Midbrain (tissue), 1 donor: ENCODE results near the gene STK35.

Experiments used
- DNase-seq: peaks from one replicate; lab custom pipeline; 2025; lab: John Stamatoyannopoulos, UW

The STK35 gene

DNA sequence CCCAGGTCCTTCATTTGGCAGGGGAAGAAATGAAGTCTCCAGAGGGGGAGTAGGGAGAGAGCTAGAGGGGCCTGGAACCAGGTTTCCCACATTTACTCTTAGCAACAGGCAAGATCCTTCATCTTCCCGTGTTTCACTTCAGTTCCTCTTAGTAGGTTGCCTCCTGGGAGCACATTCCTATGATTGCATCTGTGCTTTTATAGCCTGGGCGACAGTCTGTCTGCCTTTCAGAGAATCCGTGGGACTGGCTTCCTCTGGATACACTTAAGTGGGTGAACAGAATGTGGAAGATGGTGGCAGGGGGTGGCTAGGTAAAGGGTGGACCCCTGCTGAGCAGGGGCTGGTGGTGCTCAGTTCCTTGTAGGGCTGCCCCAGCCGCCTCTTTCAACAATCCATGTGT is 33.4 kb downstream of the STK35 start:
- no peak for DNase-seq

DNA sequence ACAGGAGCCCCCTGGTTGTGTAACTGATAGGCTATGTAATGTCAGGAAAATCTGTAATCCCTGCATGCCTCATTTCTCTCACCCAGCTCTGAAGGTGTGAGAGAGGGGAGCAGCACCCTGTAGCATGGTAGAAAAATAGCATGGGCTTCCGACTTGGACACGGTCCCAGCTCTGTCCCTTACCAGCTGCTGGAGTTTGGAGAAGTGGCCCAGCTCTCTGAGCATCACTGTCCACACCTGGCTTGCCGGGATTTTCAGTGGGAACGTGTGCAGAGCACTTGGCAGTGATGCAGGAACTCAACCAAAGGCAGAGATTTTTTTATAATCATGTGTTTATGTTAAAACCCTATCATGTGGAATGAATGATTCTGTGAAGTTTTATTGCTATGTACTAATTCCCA is 34.6 kb downstream of the STK35 start:
- no peak for DNase-seq

DNA sequence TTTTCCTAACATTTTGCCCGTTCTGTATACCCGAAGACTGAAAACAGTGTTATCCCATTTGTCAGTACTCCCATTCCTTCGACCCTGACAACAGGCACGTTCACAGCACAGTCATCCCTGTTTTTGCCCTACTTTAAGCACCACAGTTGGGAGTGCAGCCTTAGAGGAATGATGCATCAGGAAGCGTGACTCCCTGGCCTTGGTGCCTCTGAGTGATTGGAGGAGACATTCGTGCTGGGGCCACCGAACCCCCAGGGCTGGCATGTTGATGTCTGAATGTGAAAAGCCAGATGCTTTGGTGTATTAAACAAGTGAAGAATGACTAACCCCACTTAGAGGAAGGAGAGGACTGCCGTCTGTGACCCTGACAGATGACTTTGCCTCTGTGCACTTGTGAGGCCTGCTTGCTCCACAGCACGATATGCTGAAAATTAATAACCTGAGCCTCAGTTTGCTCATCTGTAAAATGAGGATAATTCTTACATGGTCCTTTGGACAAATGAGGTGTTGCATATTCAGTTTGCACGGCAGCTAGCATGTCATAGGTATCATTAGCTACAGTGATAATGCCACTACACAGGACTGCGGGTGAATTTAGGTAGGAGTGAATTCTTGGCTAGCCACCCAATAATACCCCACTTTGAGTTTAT is 36.0 kb downstream of the STK35 start:
- DNase-seq = no peak

DNA sequence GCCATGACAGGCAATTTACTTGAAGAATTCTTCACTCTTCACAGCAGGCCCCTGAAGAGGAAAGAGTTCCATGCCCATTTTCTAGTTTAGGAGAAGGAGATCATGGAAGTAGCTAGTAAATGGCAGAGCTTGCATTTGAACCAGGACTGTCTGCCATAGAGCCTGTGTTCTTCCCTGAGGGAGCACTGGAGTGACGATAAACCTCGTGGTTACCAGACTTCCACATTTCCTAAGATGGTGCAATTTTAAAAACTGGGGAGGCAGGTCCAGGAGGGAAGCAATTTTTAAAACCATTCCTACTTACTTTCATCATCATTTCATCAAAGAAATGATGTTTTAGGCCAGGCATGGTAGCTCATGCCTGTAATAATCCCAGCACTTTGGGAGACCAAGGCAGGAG is 36.8 kb downstream of the STK35 start:
- DNase-seq = no peak

DNA sequence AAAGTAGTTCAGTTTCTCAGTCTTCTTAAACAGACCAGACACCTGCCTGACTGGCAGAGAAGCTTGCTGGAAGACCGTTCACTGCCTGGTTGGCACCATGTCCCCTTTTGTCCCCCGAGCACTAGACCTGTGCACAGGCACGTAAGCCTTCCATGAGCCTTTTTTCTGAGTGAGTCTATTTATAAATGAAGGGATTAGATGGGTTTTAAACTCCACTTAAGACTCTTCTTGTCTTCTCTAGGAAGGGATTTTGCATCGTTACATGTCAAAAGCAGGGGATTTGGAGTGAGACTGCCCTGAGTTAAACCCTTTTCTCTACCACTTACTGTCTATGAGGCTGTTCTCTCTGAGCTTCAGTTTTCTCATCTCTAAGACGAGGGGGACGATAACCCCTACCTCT is 37.6 kb downstream of the STK35 start:
- no peak for DNase-seq

DNA sequence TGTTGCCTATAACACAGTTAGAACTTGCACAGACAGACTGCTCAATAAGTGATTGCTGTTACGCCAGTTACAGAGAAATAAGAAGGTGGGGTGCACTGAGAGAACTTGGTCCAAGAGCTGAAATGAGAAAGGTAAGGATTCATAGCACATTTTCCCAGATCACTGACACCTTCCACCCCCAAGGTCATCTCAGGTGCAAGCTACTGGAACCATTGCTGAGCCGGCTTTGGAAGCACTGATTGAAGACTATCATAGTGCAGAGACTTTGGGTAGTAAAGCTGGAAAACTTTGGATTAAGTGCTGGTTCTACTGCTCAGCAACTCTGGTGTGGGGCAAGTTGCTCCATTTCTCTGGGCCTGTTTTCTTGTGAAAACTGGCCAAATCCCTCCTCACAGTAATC is 38.1 kb downstream of the STK35 start:
- no peak for DNase-seq

DNA sequence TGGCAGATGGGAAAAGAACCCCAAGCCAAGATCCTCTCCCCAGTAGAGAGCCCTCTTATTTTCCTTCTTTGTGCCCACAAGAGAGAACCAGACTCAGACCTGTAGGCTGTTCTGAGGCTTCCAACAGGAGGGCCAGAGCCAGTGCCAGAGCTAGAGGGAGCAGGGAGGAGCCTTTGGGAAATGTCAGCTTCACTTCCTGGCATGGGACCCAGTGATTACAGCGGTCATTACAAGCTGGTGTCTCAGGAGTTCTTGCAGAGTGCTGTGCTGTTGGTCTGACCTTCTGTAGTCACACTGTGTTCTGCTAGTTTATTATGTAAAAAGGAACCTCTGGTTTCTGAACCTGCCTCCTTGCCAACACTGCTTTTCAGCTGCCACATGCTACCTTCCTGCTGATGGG is 38.9 kb downstream of the STK35 start:
- no peak for DNase-seq

DNA sequence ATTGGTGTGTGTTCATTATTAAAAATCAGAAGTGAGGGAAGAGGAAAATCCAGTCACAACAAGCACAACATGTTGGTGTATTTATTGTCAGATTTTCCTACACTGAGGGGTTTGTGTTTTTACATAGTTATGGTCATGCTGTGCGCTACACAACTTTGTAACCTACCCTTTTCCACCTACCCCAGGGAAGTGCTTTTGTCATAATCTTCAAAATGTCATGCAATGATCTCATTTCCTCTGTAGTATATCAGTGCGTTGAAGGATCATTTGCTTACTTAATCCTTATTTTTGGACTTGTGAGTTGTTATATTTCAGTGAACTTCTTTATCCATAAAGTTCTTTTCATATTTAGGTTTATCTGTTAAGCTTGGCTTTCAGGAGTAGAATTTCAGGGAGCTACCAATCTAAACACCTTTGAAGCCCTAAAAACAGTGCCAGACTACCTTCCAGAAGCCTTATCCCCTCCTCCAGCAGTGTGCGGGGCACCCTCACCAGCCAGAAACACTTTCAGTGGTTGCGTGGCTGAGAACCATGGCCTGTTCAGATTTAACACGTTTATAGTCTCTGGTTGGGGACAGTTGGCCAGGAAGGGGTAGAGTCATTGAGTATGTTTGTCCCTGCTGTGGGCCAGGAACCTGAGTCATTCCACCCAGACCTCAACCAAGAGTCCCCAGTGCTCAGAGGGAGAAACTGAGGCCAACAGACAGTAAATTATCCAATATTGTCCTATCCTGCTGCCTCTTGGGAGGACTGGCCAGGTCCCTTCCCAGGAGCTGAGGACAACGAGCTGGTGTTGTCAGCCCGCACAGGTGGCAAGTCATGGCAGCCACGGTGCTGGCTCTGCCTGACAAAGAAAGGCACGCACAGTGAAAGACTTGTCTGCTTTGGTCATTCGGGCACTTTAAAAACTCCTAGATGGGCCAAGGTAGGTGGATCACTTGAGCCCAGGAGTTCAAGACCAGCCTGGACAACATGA is 40.3 kb downstream of the STK35 start:
- no peak for DNase-seq

DNA sequence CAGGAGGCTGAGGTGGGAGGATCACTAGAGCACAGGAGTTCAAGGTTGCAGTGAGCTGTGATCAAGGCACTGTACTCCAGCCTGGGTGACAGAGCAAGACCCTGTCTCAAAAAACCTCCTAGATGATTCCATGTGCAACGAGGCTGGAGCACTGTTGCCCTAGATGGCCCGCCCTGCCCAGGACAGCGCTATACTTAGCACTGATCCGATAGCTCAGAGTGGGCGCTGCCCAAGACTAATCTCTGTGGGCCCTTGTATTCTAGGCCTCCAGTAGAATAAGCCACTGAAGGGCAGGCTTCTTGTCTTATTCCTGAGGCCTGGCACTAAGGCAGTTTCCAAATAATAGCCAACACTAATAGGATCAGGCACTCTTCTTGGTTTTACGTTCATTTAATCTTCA is 41.0 kb downstream of the STK35 start:
- no peak for DNase-seq

DNA sequence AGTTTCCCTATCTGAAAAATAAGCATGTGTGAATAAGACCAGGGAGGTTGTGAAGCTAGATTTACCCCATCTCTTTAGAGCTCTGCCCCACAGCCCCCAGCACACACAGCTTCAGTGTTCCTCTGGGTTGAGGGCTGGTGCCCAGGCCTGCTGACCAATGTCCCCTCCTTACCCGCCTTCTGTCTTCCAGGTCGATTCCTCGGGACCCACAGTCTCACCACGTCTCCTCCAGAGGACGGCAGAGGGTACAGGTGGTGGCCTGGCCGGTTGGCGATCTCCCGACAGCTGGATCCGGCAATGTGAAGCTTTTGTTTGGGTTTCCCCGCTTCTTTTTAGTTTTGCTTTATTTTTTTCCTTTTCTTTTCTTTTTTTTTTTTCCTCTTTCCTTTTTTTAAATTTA is 42.0 kb downstream of the STK35 start:
- no peak for DNase-seq

DNA sequence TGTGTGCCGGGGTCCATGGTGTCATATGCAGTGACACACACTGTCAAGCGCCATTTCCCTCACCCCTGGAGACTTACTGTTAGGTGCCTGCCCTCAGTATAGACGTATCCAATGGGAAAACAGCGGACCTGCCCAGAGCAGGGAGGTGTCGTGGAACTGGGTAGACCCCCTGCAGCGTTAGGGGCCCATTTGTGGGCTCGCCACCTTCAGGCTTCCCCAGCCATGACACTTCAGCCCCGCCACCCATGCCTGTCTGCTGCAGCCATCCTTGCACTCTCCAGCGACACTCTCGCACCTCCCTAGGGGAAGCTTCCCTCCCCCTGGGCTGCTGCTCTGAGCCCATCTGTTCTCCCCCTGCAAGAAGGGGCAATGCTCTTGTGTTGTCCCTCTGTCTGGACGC is 43.2 kb downstream of the STK35 start:
- DNase-seq = no peak

DNA sequence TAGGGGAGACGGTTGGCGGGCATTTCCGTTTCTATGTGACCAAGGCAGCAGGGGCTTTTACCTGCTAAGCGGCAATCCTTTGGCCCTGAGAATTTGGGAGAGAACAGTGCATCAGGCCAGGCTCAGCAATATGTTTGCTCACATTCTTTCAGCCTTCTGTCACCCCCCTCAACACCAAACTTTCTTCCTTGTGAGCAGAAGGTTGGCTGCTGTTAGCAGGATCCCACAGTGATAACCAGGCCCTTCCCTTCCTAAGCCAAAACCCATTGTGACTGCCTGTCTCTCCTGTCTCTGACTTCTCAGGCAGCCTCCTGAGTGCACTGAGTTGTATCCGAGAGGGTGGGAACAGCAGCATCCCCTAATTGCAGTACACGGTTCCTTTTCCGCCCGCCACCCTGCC is 43.7 kb downstream of the STK35 start:
- no peak for DNase-seq

DNA sequence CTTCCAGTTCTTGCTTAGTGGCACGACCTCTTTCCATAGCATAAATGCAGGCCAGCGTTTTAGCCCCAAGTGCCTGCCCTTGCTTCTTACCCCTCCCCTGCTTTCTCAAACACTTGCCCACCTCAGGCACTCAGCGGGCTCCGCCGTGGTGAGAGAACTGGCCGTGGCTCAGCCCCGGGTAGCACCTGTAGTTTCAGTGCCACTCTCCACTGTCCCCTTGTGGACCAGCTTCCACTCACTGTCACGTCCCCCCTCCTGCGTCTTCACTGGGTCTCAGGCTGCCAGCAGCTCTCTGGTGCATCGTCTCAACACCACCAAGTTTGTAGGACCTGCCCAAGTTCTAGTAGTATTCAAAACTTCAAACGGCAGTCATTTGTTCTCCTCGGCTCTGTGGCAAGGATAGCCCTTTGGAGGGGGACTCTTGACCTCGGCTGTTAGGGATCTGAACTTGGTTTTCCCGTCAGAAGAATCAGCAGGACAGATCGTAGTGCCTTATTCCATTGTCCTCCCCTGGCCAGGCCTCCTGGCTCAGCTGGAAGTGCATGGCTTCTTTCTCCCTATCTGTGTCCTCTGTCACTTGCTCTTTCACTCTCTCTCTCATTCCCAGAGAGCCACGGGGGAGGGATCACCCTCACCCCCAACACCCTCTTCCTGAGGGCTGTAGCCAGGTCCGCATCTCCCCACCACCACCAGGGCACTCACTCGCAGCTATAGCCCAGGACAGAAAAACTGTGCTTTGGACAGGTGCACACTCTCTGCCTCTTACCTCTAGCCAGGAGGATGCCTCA is 44.6 kb downstream of the STK35 start:
- DNase-seq = no peak

DNA sequence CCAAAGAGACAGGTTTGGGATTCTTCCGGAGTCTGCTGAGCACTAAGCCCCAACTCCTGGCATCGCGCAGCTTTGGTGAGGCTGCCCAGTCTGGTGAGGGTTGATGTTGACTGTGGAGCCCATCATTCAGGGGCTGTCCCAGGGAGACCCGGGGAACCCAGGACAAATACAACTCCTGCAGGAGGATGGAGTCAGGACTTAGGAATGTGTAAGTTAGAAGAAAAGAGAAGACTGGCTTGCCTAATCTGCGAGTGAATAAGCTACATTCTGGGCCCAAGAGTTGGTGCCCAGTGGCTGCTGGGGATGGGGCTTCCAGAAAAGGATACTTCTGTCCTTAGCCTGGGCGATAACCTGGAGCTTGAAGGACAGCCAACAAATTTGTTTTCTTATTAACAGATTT is 47.9 kb downstream of the STK35 start:
- DNase-seq = no peak

DNA sequence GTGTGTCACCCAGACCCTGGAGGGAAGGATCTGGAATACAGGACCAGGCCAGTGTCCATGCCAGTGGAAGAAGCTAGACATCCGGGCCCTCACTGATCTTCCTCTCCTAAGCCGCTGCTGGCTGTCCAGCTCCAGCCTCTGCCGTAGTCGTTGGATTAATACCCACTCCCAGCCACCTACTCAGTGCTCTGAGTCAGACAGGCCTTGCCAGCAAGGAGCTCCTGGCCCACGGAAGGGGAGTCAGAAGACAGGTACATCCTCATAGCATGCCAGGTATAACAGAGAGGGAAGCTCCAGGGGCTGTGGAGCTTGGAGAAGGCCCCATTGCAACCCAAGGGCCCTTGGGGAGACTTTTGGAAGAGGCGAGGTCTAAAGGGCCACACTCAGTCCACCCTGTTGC is 49.0 kb downstream of the STK35 start:
- DNase-seq = no peak

DNA sequence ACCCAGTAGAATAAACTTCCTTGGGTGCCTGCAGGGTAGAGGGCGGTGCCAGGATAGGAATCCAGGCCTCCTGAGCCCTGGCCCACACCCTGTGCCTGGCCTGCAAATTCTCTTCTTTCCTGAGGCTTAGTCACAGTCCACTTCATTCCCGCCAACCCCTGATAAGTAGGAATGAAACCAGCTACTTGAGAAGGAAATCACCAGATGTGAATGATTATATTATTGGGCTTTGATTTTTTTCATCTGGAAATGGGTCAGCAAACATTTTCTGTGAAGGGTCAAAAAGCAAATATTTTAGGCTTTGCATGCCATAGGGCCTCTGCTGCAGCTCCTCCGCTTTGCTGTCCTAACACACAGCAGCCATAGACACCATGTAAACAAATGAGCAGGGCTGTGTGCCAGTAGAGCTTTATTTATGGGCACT is 50.2 kb downstream of the STK35 start:
- DNase-seq = no peak

DNA sequence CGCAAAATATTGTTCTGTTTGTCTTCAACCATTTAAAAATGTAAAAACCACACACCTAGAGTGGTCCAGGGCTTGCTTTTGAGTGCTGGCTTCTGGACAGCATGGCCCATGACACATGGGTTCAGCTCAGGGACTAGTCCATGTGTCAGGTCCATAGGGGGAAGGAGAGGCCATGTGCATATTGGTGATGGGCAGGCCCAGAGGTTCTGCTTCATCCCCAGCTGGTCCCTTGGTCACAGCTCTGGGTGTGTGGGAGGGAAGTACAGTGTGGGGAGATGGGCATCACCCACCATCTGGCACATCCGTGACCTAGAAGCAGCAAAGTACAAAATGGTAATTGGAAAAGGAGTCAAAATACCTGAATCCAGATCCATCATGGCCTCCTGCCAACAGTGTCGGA is 50.7 kb downstream of the STK35 start:
- DNase-seq = no peak

DNA sequence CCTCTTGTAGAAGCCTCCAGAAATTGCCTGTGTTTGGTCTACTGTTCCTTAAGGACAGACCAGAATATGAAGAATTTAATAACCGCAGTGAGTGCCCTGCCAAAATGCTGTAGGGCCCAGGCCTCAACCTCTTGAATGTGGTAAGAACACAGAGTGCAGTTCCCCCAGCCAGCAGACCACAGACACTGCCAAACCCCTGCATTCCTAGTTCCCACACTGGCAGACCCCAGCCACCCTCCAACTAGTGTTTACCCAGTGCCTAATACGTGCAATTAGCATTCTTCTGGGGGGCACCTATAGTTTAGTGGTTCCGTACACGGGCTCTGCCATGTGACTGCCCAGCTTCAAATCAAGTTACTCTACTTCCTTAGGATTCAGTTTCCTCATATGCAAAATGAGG is 51.7 kb downstream of the STK35 start:
- no peak for DNase-seq

DNA sequence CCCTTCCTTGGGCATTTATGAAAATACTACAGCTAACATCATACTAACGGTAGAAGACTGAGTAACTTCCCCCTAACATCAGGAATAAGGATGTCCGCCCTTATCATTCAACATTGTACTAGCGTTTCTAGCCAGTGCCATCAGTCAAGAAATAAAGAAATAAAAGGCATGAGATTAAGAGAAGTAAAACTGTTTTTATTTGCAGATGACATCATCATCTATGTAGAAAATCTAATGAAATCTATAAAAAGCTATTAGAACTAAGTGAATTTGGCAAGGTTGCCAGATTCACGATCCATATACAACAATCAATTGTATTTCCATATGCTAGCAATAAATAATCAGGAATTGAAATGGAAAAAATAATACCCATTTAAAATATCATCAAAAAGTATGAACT is 54.6 kb downstream of the STK35 start:
- DNase-seq = no peak

DNA sequence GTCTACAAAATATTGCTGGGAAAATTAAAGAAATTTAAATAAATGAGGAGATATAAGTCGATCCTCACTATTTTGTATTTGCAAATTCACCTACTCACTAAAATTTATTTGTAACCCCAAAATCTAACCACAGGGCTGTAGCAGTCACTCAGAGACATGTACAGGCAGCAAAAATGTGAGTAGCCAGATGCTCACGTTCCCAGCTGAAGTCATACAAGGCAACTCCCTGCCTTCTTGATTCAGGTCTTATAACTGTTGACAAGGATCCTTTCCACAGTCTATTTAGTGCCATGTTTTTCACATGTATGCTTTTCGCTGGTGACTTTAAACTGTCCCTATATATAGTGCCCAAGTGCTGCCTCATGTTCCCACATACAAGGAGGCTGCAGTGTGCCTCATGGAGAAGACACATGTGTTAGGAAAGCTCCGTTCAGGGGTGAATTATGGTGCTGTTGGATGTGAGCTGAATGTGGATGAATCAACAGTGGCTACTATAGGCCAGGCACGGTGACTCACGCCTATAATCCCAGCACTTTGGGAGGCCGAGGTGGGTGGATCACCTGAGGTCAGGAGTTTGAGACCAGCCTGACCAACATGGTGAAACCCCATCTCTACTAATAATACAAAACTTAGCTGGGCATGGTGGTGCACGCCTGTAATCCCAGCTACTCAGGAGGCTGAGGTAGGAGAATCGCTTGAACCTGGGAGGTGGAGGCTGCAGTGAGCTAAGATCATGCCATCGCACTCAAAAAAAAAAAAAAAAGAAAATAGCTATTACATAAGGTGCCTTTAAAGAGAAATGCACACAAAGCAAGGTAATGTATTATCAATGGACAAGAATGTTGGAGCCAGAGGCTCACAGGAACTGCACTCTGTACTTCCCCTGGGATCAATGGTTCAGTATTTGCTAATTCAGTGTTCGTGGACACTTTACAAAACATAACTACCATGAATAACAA is 55.3 kb downstream of the STK35 start:
- DNase-seq = no peak

DNA sequence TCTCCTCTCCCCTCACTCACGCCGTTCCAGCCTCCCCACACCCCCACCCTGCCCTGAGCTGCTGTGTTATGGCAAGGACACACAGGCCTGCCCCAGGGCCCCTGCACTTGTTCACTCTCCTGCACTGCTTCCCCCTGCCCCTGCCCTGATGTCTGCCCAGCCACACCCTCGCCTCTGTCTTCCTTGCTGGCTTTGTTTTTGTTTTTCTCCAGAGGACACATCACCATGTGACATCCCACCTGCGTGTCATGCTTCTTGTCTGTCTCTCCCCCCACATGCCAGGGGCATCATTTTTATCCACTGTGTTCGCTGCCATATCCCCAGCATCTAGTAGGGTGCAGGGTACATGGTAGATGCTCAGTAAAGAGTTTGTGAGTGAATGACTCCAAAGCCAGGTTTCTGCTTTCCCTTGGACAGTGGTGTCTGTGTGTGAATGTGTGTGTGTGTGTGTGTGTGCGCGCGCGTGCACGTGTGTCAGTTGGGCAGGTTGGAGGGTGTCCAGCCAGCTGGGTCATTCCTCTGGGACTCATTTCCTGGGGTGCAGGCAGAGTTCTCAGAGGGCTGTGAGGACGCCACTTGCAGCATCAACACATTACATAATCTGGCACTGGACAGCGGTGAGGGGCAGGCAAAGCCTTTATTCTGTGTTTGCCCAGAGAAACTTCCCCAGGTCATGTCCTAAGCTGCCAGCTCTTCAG is 60.6 kb downstream of the STK35 start:
- DNase-seq = peak; percentile 9
